NT2/D1 (cell line): ENCODE results near the gene GLDN.

ENCODE experiments used
- DNase-seq: peaks from one replicate; pipeline ENCODE4 v3.0.0-alpha.2; 2011; ENCODE audit warnings: low read depth, low spot score
- H3K27me3 ChIP-seq: 2 replicates; pipeline ENCODE4 v1.6.0; 2011; ENCODE audit warnings: mild to moderate bottlenecking; ENCODE audit not compliant: insufficient read length, insufficient read depth
- H3K36me3 ChIP-seq: 2 replicates; pipeline ENCODE4 v1.6.1; 2011; ENCODE audit warnings: mild to moderate bottlenecking, low read length, mixed read lengths; ENCODE audit not compliant: insufficient read depth, insufficient read length
- H3K4me1 ChIP-seq: 2 replicates; pipeline ENCODE4 v1.5.1; 2011; ENCODE audit not compliant: insufficient read depth, insufficient read length
- H3K4me3 ChIP-seq: 2 replicates; pipeline ENCODE4 v1.5.1; 2011; ENCODE audit warnings: low read depth; ENCODE audit not compliant: insufficient read length
- H3K9ac ChIP-seq: 2 replicates; pipeline ENCODE4 v1.6.0; 2011; ENCODE audit warnings: low read depth; ENCODE audit not compliant: insufficient read length
- H3K9me3 ChIP-seq: 2 replicates; pipeline ENCODE4 v1.5.1; 2011; ENCODE audit warnings: mild to moderate bottlenecking, low read length; ENCODE audit not compliant: insufficient read depth
- SUZ12 ChIP-seq: IDR thresholded peaks from 2 replicates; pipeline ENCODE4 v1.6.1; 2011; ENCODE audit not compliant: insufficient read length, insufficient read depth; ENCODE audit errors: extremely low read depth
- YY1 ChIP-seq: IDR thresholded peaks from 2 replicates; pipeline ENCODE4 v1.6.1; 2011; ENCODE audit not compliant: insufficient read length, insufficient read depth
- ZNF274 ChIP-seq: IDR thresholded peaks from 2 replicates; pipeline ENCODE4 v1.6.1; 2011; ENCODE audit warnings: mild to moderate bottlenecking, low read depth, low read length

The GLDN gene

GRCh38 chr15:51343466-51343865 lies 2.0 kb downstream of the GLDN start:
- no peak overlapping the region for H3K9ac ChIP-seq
- peaks cover 58% of the 10 kb centered on the region for H3K27me3 ChIP-seq
- H3K4me3 ChIP-seq = no peak overlapping the region
- no peaks in the 10 kb centered on the region for H3K36me3 ChIP-seq
- no peak for TF ChIP-seq YY1
- H3K4me1 ChIP-seq = peaks cover 2% of the 10 kb centered on the region
- no peak for DNase-seq
- H3K9me3 ChIP-seq = no peaks in the 10 kb centered on the region

- Histone ChIP-seq H3K9ac (no peak overlapping the region), H3K4me3 (no peak overlapping the region), H3K36me3 (no peaks in the 10 kb centered on the region), H3K27me3 (peaks cover 41% of the 10 kb centered on the region), H3K9me3 (no peaks in the 10 kb centered on the region), H3K4me1 (peaks cover 2% of the 10 kb centered on the region)
- TF ChIP-seq YY1 = no peak
- no peak for TF ChIP-seq ZNF274
- no peak for TF ChIP-seq SUZ12
- DNase-seq = no peak
Measured at GRCh38 chr15:51346136-51346535, 4.7 kb downstream of the GLDN start.

- no peak for DNase-seq
- no peaks in the 10 kb centered on the region for H3K9me3 ChIP-seq
- TF ChIP-seq YY1 (no peak), ZNF274 (no peak), SUZ12 (no peak)
- H3K9ac ChIP-seq = no peak overlapping the region
- no peaks in the 10 kb centered on the region for H3K4me1 ChIP-seq
- peaks cover 16% of the 10 kb centered on the region for H3K27me3 ChIP-seq
- no peak overlapping the region for H3K4me3 ChIP-seq
- H3K36me3 ChIP-seq = no peaks in the 10 kb centered on the region
Measured at GRCh38 chr15:51348688-51349087, 7.2 kb downstream of the GLDN start.

GRCh38 chr15:51349156-51349844 lies 7.8 kb downstream of the GLDN start:
- H3K27me3 ChIP-seq = peaks cover 9% of the 10 kb centered on the region
- H3K9ac ChIP-seq = no peak overlapping the region
- DNase-seq = no peak
- no peak overlapping the region for H3K4me3 ChIP-seq
- TF ChIP-seq YY1 (no peak), ZNF274 (no peak), SUZ12 (no peak)
- no peaks in the 10 kb centered on the region for H3K9me3 ChIP-seq
- no peaks in the 10 kb centered on the region for H3K4me1 ChIP-seq
- H3K36me3 ChIP-seq = no peaks in the 10 kb centered on the region

- Histone ChIP-seq H3K4me3 (no peak overlapping the region), H3K4me1 (no peaks in the 10 kb centered on the region), H3K27me3 (no peaks in the 10 kb centered on the region), H3K9ac (no peak overlapping the region), H3K9me3 (no peaks in the 10 kb centered on the region), H3K36me3 (no peaks in the 10 kb centered on the region)
- TF ChIP-seq ZNF274 = no peak
- no peak for TF ChIP-seq SUZ12
- TF ChIP-seq YY1 = no peak
- no peak for DNase-seq
Measured at GRCh38 chr15:51350723-51351122, 9.3 kb downstream of the GLDN start.

GRCh38 chr15:51353976-51354375 lies 12.5 kb downstream of the GLDN start:
- Histone ChIP-seq H3K36me3 (no peaks in the 10 kb centered on the region), H3K9ac (no peak overlapping the region), H3K27me3 (no peaks in the 10 kb centered on the region), H3K4me3 (no peak overlapping the region), H3K9me3 (no peaks in the 10 kb centered on the region), H3K4me1 (no peaks in the 10 kb centered on the region)
- TF ChIP-seq ZNF274 (no peak), SUZ12 (no peak), YY1 (no peak)
- DNase-seq = no peak

GRCh38 chr15:51355096-51355495 lies 13.6 kb downstream of the GLDN start:
- no peaks in the 10 kb centered on the region for H3K36me3 ChIP-seq
- no peak overlapping the region for H3K9ac ChIP-seq
- no peak for DNase-seq
- no peaks in the 10 kb centered on the region for H3K4me1 ChIP-seq
- no peak overlapping the region for H3K4me3 ChIP-seq
- no peaks in the 10 kb centered on the region for H3K9me3 ChIP-seq
- TF ChIP-seq ZNF274 (no peak), SUZ12 (no peak), YY1 (no peak)
- no peaks in the 10 kb centered on the region for H3K27me3 ChIP-seq
